K562 (cell line): Measurements from ENCODE around the gene HEATR1. TPM values are rescaled to one million over a fixed set of nuclear protein-coding genes. Genes with fewer than 3 reads are reported as not detected.

Experiments used
- CUX1 ChIP-seq: fragments of 200-800 bp; sonication (Bioruptor generic); IDR thresholded peaks from 2 replicates; pipeline ENCODE4 v1.6.1; 2016; ENCODE audit warnings: missing genetic modification characterization, missing compliant biosample characterization
- MCM5 ChIP-seq: fragments of 450-650 bp; IDR thresholded peaks from 2 replicates; pipeline ENCODE4 v1.6.1; 2016; ENCODE audit warnings: low read depth
- XRCC3 ChIP-seq: fragments of 450-650 bp; IDR thresholded peaks from 2 replicates; pipeline ENCODE4 v1.6.1; 2017; ENCODE audit warnings: mild to moderate bottlenecking, moderate library complexity
- ZNF75A ChIP-seq: fragments of 450-650 bp; formaldehyde crosslinking; IDR thresholded peaks from 2 replicates; pipeline ENCODE4 v1.4.0; 2020; ENCODE audit warnings: mild to moderate bottlenecking
- polyA plus RNA-seq, 8 experiments: library from polyadenylated mRNA; depleted of rRNA in 4 of 8; stranded (reverse) in 5 of 8; unstranded in 3 of 8; fragments of >200 nt; fragmentation: Nextera tagmentation in 2 of 8; fragmentation: Illumina TruSeq in 1 of 8; extraction: Ambion mirVana in 2 of 8; extraction: Trizol in 1 of 8; gene quantifications; 2 replicates each; pipeline versions ENCODE4 v1.2.1 to v1.2.3, GENCODE V29; 2011 to 2014; ENCODE audit warnings: inconsistent platforms in 1 of 8, missing spikeins in 1 of 8
- total RNA-seq, 7 experiments: library from RNA; depleted of rRNA in 6 of 7; stranded (reverse); fragments of >200 nt in 6 of 7; fragmentation: Illumina TruSeq in 2 of 7; extraction: Trizol in 2 of 7; gene quantifications; 2 replicates each; pipeline versions ENCODE4 v1.2.1 to v1.2.3, GENCODE V29; 2011 to 2021; ENCODE audit warnings: low replicate concordance in 1 of 7
- TF ChIP-seq, protein P1 (sequence below): fragments of 450-650 bp; IDR thresholded peaks from 2 replicates; pipeline ENCODE4 v1.6.1; 2016; ENCODE audit warnings: low read depth, mild to moderate bottlenecking, moderate library complexity
- TF ChIP-seq, protein P2 (sequence below): fragments of 450-650 bp; IDR thresholded peaks from 2 replicates; pipeline ENCODE4 v1.6.1; 2016; ENCODE audit warnings: mild to moderate bottlenecking, moderate library complexity

Gene HEATR1
- total and polyA plus RNA-seq, 9 of the 15 experiments (the other 6 are each of a cell fraction or from before 2014, with no cell fraction given) = 28.3 to 108 (median 50.9) TPM

DNA sequence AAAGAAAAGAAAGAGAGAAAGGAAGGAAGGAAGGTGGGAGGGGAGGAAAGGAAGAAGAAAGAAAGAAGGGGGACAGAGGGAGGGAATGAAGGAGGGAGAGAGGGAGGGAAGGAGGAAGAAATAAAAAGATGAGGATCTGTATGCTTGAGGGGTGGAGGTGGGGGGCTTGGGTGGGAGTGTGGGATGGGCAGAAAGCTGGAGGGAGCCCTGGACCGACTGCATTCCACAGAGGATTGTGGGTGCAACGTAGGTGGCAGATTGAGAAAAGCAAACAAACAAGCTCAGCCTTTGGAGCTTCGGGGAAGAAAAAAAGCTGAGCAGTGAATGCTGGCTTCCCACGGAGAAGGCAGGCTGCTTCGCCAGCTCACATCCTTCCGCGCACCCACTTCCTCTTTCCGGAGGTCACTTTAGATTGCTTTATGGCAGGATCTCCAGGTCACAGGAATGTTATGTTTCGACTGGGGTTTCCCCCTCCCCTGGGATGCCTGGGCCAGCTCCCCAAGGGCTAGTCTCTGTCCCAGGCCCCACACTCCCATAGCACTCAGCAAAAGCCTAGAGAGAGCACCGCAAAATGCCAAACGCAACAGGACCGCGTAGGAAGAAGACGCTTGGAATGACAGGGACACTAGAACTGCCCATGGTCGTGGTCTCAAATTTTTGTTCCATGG lies 101.2 kb downstream of the HEATR1 start (continued):
- TF ChIP-seq CUX1 (CRISPR knock-in tag) (peak; percentile 79; the same call in 1 of the 2 replicates), XRCC3 (no peak), MCM5 (no peak), ZNF75A (CRISPR knock-in tag) (no peak)
- TF ChIP-seq, protein P1, sequence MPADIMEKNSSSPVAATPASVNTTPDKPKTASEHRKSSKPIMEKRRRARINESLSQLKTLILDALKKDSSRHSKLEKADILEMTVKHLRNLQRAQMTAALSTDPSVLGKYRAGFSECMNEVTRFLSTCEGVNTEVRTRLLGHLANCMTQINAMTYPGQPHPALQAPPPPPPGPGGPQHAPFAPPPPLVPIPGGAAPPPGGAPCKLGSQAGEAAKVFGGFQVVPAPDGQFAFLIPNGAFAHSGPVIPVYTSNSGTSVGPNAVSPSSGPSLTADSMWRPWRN = no peak
- TF ChIP-seq, protein P2, sequence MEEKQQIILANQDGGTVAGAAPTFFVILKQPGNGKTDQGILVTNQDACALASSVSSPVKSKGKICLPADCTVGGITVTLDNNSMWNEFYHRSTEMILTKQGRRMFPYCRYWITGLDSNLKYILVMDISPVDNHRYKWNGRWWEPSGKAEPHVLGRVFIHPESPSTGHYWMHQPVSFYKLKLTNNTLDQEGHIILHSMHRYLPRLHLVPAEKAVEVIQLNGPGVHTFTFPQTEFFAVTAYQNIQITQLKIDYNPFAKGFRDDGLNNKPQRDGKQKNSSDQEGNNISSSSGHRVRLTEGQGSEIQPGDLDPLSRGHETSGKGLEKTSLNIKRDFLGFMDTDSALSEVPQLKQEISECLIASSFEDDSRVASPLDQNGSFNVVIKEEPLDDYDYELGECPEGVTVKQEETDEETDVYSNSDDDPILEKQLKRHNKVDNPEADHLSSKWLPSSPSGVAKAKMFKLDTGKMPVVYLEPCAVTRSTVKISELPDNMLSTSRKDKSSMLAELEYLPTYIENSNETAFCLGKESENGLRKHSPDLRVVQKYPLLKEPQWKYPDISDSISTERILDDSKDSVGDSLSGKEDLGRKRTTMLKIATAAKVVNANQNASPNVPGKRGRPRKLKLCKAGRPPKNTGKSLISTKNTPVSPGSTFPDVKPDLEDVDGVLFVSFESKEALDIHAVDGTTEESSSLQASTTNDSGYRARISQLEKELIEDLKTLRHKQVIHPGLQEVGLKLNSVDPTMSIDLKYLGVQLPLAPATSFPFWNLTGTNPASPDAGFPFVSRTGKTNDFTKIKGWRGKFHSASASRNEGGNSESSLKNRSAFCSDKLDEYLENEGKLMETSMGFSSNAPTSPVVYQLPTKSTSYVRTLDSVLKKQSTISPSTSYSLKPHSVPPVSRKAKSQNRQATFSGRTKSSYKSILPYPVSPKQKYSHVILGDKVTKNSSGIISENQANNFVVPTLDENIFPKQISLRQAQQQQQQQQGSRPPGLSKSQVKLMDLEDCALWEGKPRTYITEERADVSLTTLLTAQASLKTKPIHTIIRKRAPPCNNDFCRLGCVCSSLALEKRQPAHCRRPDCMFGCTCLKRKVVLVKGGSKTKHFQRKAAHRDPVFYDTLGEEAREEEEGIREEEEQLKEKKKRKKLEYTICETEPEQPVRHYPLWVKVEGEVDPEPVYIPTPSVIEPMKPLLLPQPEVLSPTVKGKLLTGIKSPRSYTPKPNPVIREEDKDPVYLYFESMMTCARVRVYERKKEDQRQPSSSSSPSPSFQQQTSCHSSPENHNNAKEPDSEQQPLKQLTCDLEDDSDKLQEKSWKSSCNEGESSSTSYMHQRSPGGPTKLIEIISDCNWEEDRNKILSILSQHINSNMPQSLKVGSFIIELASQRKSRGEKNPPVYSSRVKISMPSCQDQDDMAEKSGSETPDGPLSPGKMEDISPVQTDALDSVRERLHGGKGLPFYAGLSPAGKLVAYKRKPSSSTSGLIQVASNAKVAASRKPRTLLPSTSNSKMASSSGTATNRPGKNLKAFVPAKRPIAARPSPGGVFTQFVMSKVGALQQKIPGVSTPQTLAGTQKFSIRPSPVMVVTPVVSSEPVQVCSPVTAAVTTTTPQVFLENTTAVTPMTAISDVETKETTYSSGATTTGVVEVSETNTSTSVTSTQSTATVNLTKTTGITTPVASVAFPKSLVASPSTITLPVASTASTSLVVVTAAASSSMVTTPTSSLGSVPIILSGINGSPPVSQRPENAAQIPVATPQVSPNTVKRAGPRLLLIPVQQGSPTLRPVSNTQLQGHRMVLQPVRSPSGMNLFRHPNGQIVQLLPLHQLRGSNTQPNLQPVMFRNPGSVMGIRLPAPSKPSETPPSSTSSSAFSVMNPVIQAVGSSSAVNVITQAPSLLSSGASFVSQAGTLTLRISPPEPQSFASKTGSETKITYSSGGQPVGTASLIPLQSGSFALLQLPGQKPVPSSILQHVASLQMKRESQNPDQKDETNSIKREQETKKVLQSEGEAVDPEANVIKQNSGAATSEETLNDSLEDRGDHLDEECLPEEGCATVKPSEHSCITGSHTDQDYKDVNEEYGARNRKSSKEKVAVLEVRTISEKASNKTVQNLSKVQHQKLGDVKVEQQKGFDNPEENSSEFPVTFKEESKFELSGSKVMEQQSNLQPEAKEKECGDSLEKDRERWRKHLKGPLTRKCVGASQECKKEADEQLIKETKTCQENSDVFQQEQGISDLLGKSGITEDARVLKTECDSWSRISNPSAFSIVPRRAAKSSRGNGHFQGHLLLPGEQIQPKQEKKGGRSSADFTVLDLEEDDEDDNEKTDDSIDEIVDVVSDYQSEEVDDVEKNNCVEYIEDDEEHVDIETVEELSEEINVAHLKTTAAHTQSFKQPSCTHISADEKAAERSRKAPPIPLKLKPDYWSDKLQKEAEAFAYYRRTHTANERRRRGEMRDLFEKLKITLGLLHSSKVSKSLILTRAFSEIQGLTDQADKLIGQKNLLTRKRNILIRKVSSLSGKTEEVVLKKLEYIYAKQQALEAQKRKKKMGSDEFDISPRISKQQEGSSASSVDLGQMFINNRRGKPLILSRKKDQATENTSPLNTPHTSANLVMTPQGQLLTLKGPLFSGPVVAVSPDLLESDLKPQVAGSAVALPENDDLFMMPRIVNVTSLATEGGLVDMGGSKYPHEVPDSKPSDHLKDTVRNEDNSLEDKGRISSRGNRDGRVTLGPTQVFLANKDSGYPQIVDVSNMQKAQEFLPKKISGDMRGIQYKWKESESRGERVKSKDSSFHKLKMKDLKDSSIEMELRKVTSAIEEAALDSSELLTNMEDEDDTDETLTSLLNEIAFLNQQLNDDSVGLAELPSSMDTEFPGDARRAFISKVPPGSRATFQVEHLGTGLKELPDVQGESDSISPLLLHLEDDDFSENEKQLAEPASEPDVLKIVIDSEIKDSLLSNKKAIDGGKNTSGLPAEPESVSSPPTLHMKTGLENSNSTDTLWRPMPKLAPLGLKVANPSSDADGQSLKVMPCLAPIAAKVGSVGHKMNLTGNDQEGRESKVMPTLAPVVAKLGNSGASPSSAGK = peak; percentile 58
